Right lobe of liver (tissue), 4 donors: ENCODE data around the gene CDX1.

ENCODE experiments used
- CTCF ChIP-seq, 4 donors: fragments of 200-600 bp in 3 of 4; fragments of 450-650 bp in 1 of 4; IDR thresholded peaks; one replicate each; pipeline versions ENCODE4 v1.5.1 to v1.8.0; 2016 to 2022; ENCODE audit warnings: antibody characterized with exemption in 4 of 4, mild to moderate bottlenecking in 2 of 4
- POLR2A ChIP-seq: fragments of 450-650 bp; IDR thresholded peaks from one replicate; pipeline ENCODE4 v1.6.1; 2017; ENCODE audit warnings: antibody characterized with exemption, mild to moderate bottlenecking
- donor health status: DM: no; HTN: no; CAD: no.
- donor health status: DM: no; HTN: no; CAD: no.
- donor health status: DM: no; HTN: yes; CAD: no.

- TF ChIP-seq CTCF (IDR thresholded peaks at IDR 0.05) = no peak
- no peak for TF ChIP-seq POLR2A
Measured at GRCh38 chr5:150134198-150134588, 32.4 kb upstream of the CDX1 start.
